Esophagus muscularis mucosa (tissue), 3 donors: ENCODE measurements around the gene UCK1.

Experiments
- POLR2A ChIP-seq: fragments of 450-650 bp; IDR thresholded peaks from one replicate; pipeline ENCODE4 v1.6.1; 2017; ENCODE audit warnings: antibody characterized with exemption, moderate library complexity, mild to moderate bottlenecking, low read depth
- POLR2AphosphoS5 ChIP-seq, 2 donors: sonication (generic); formaldehyde crosslinking; IDR thresholded peaks; one replicate each; pipeline ENCODE4 v1.6.1; 2017; ENCODE audit warnings: antibody characterized with exemption in 2 of 2
- TF ChIP-seq, protein P1 (sequence below), 3 experiments: fragments of 200-600 bp in 2 of 3; fragments of 450-650 bp in 1 of 3; sonication (generic) in 2 of 3; IDR thresholded peaks; one replicate each; pipeline ENCODE4 v1.5.1; 2017 to 2019; ENCODE audit warnings: antibody characterized with exemption in 3 of 3, mild to moderate bottlenecking in 2 of 3, moderate library complexity in 1 of 3

DNA sequence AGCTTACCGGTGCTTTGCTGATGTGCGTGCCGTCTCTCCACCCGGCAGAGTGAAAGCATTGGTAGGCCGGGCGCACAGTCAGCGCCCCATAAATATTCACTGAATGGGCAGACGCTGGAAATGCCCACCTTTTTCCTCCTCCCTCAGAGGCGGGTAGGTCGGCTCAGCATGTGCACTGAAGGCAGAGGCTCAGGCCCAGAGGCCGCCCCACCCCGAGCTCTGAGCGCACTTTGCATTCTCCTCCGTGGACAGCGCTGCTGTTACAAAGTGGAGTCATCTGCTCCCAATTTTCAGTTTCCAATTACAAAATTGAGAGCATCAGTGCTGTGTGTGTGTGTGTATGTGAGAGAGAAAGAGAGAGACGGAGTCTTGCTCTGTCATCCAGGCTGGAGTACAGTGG, 10.6 kb downstream of the UCK1 start:
- TF ChIP-seq POLR2A: no peak
- TF ChIP-seq, protein P1, sequence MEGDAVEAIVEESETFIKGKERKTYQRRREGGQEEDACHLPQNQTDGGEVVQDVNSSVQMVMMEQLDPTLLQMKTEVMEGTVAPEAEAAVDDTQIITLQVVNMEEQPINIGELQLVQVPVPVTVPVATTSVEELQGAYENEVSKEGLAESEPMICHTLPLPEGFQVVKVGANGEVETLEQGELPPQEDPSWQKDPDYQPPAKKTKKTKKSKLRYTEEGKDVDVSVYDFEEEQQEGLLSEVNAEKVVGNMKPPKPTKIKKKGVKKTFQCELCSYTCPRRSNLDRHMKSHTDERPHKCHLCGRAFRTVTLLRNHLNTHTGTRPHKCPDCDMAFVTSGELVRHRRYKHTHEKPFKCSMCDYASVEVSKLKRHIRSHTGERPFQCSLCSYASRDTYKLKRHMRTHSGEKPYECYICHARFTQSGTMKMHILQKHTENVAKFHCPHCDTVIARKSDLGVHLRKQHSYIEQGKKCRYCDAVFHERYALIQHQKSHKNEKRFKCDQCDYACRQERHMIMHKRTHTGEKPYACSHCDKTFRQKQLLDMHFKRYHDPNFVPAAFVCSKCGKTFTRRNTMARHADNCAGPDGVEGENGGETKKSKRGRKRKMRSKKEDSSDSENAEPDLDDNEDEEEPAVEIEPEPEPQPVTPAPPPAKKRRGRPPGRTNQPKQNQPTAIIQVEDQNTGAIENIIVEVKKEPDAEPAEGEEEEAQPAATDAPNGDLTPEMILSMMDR (IDR thresholded peaks at IDR 0.05): no peak
- no peak for TF ChIP-seq POLR2AphosphoS5 (IDR thresholded peaks at IDR 0.05)
